ENCODE data around the gene SH3PXD2A. TPM values are rescaled to one million over a fixed set of nuclear protein-coding genes. Genes with fewer than 3 reads are reported as not detected.

Gene SH3PXD2A
- total RNA-seq, 1 experiment from 2014 or later = 6.3 TPM

DNA sequence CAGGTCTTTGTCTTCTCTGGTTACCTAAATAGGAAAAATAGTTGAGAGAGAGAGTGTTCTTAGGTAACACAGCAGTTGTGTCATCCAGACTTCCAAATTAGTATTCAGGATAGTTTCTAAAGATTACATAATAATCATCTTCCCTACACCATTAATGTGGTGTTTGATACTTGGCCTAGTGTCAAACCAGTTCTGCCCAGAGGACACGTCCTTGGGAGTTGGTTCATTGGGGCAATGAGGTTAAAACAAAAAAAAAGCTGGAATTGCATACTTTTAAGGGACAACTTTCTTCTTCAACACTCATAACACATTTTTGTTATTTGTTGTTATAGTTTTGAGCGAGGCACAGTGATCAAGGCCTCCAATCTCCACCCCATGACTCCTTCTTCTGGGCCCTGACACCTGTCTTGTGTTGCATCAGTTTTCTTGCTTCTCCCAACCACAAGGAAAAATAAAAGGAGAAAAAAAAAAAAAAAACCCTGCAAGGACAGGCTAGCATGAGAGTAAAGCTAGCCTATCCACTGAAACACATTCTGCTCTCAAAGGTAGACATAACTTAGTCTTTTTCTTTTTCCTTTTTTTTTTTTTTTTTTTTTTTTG, 33.8 kb upstream of the SH3PXD2A start:
- CTCF ChIA-PET = interaction anchor here (0.6 to 1.9 kb wide), 7 partner anchors 10 to 317 kb away, joined by 3 to 11 read pairs (median 4); partner anchors contain the start of gene SFR1
- intact Hi-C loops (cut with micrococcal nuclease; ENCODE audit: unreplicated experiment) = loop anchor here (2.0 to 5.0 kb wide), 4 partner anchors 78 to 462 kb away; partner anchors contain the start of gene SLK

DNA sequence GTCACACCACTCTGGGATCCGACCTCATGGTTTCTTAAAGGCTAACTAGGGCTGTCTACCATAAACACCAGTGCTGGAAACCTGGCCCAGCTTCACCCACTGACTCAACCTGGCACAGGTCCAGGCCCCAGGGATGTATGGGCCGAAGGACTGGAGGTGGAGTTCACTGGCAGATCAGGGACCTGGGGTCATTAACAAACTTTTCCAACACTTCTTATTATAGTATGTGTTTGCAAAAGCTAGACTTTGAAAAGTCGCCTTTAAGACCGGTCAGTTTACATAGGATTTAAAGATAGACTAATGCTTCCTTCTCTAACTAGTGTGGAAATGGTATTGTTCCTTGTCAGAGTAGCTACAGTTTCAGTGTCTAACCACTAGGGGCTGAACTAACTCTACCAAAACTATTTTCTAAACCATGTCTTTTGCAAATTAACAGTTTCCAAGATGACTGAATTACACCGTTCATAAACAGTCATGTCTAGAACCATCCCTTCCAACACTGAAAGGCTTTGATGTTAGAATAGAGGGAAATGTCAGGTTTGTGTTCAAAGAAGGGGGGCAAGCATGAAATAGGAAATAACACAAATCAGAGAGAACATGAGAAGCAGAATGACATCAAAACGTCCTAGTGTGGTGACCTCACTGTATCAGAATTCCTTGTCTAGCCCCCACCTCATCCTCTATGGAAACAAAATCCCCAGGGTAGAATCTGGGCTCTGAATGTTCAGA, 32.9 kb upstream of the SH3PXD2A start:
- POLR2A ChIA-PET = no interaction called here
- Mint-ChIP-seq H3K9me3 (ENCODE audit: unreplicated experiment) (no peaks in the 10 kb centered on the region), H3K36me3 (ENCODE audit: insufficient read depth, unreplicated experiment) (peaks cover 12% of the 10 kb centered on the region), H3K27ac (ENCODE audit: unreplicated experiment) (peak overlapping the region; percentile 29), H3K4me3 (ENCODE audit: unreplicated experiment) (no peak overlapping the region), H3K4me1 (ENCODE audit: low read depth, unreplicated experiment) (peaks cover 20% of the 10 kb centered on the region), H3K27me3 (ENCODE audit: insufficient read depth, unreplicated experiment) (no peaks in the 10 kb centered on the region)
- DNase-seq = peak in 1 of 2 experiments; percentile 36
- peaks cover 26% of the 10 kb centered on the region for H3K4me1 ChIP-seq
- H3K4me3 ChIP-seq (ENCODE audit: low read depth, low read length) = no peak overlapping the region
- no TSS peak for BruUV-seq (replicated peaks)
- H3K9me3 ChIP-seq = no peaks in the 10 kb centered on the region
- TF ChIP-seq, protein P1, sequence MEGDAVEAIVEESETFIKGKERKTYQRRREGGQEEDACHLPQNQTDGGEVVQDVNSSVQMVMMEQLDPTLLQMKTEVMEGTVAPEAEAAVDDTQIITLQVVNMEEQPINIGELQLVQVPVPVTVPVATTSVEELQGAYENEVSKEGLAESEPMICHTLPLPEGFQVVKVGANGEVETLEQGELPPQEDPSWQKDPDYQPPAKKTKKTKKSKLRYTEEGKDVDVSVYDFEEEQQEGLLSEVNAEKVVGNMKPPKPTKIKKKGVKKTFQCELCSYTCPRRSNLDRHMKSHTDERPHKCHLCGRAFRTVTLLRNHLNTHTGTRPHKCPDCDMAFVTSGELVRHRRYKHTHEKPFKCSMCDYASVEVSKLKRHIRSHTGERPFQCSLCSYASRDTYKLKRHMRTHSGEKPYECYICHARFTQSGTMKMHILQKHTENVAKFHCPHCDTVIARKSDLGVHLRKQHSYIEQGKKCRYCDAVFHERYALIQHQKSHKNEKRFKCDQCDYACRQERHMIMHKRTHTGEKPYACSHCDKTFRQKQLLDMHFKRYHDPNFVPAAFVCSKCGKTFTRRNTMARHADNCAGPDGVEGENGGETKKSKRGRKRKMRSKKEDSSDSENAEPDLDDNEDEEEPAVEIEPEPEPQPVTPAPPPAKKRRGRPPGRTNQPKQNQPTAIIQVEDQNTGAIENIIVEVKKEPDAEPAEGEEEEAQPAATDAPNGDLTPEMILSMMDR (IDR thresholded peaks at IDR 0.05; ENCODE audit: insufficient read depth in 1 of 2, low read depth in 1 of 2, low read length in 1 of 2, severe bottlenecking in 1 of 2, unreplicated experiment in 1 of 2) = peak; percentile 69 to 79
- H3K36me3 ChIP-seq (ENCODE audit: control insufficient read depth, insufficient read depth, low read length) = peaks cover 3% of the 10 kb centered on the region; the same call in 1 of the 2 replicates
- H3K27me3 ChIP-seq (replicated peaks; ENCODE audit: control insufficient read depth, insufficient read depth, low read length) = no peaks in the 10 kb centered on the region
- CTCF ChIA-PET = interaction anchor here (0.6 to 2.1 kb wide), 24 partner anchors 9 to 365 kb away, joined by 3 to 18 read pairs (median 4); partner anchors contain the start of gene SFR1
- intact Hi-C loops (cut with micrococcal nuclease; ENCODE audit: unreplicated experiment) = loop anchor here (1.0 to 5.0 kb wide), 8 partner anchors 79 to 463 kb away; partner anchors contain the start of gene SLK

More for the DNA sequence above, 33.8 kb upstream of the SH3PXD2A start:
- TF ChIP-seq, protein P1 (IDR thresholded peaks at IDR 0.05; ENCODE audit: insufficient read depth in 1 of 2, low read depth in 1 of 2, low read length in 1 of 2, severe bottlenecking in 1 of 2, unreplicated experiment in 1 of 2) = no peak
- no peak overlapping the region for H3K4me3 Mint-ChIP-seq (ENCODE audit: unreplicated experiment)
- peaks cover 29% of the 10 kb centered on the region for H3K4me1 ChIP-seq
- peaks cover 12% of the 10 kb centered on the region for H3K36me3 Mint-ChIP-seq (ENCODE audit: insufficient read depth, unreplicated experiment)
- no peaks in the 10 kb centered on the region for H3K9me3 Mint-ChIP-seq (ENCODE audit: unreplicated experiment)
- DNase-seq = no peak
- no peaks in the 10 kb centered on the region for H3K27me3 Mint-ChIP-seq (ENCODE audit: insufficient read depth, unreplicated experiment)
- H3K27me3 ChIP-seq (replicated peaks; ENCODE audit: control insufficient read depth, insufficient read depth, low read length) = no peaks in the 10 kb centered on the region
- BruUV-seq (replicated peaks) = no TSS peak
- H3K9me3 ChIP-seq = no peaks in the 10 kb centered on the region
- peak overlapping the region; percentile 60 for H3K27ac Mint-ChIP-seq (ENCODE audit: unreplicated experiment)
- H3K4me1 Mint-ChIP-seq (ENCODE audit: low read depth, unreplicated experiment) = peaks cover 20% of the 10 kb centered on the region
- H3K36me3 ChIP-seq (ENCODE audit: control insufficient read depth, insufficient read depth, low read length) = peaks cover 3% of the 10 kb centered on the region; the same call in 1 of the 2 replicates
- POLR2A ChIA-PET = interaction anchor here (0.5 to 1.0 kb wide), 2 partner anchors 29 to 231 kb away, joined by 3 to 4 read pairs; partner anchors contain the start of gene STN1
- no peak overlapping the region for H3K4me3 ChIP-seq (ENCODE audit: low read depth, low read length)

DNA sequence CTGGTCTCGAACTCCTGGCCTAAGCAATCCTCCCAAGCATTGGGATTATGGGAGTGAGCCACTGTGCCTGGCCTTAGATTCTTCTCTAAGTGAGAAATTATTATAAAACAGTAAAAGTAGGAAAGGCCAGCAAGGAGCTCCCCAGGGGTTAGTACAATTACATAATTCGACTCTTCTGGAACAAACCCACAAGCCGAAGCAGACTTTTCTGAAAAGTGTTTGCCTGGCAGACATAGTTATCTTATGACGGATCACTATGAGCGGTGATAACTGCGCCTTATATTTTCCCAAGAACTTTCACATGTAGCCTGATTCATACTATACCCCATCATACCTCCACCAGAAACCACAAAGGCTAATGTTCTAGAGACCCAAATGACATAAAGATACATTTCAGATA, 30.2 kb upstream of the SH3PXD2A start:
- H3K9me3 ChIP-seq = no peaks in the 10 kb centered on the region
- H3K27me3 Mint-ChIP-seq (ENCODE audit: insufficient read depth, unreplicated experiment) = no peaks in the 10 kb centered on the region
- POLR2A ChIA-PET = no interaction called here
- no peak overlapping the region for H3K4me3 ChIP-seq (ENCODE audit: low read depth, low read length)
- H3K27me3 ChIP-seq (replicated peaks; ENCODE audit: control insufficient read depth, insufficient read depth, low read length) = no peaks in the 10 kb centered on the region
- TF ChIP-seq, protein P1 (IDR thresholded peaks at IDR 0.05; ENCODE audit: insufficient read depth in 1 of 2, low read depth in 1 of 2, low read length in 1 of 2, severe bottlenecking in 1 of 2, unreplicated experiment in 1 of 2) = no peak
- no peak for DNase-seq
- H3K36me3 Mint-ChIP-seq (ENCODE audit: insufficient read depth, unreplicated experiment) = peaks cover 7% of the 10 kb centered on the region
- no peaks in the 10 kb centered on the region for H3K9me3 Mint-ChIP-seq (ENCODE audit: unreplicated experiment)
- intact Hi-C loops (cut with micrococcal nuclease; ENCODE audit: unreplicated experiment) = loop anchor here (5.0 kb wide), 2 partner anchors 97 to 127 kb away; no protein-coding TSS in a partner anchor
- H3K4me1 ChIP-seq = peaks cover 20% of the 10 kb centered on the region
- no TSS peak for BruUV-seq (replicated peaks)
- H3K27ac Mint-ChIP-seq (ENCODE audit: unreplicated experiment) = no peak overlapping the region
- CTCF ChIA-PET = interaction anchor here (1.5 kb wide), 1 partner anchor 173 kb away, joined by 6 read pairs; no protein-coding TSS in a partner anchor
- peaks cover 20% of the 10 kb centered on the region for H3K4me1 Mint-ChIP-seq (ENCODE audit: low read depth, unreplicated experiment)
- no peak overlapping the region for H3K4me3 Mint-ChIP-seq (ENCODE audit: unreplicated experiment)
- H3K36me3 ChIP-seq (ENCODE audit: control insufficient read depth, insufficient read depth, low read length) = 0 out of 2 replicates have a peak, but pooled peaks cover 3% of the 10 kb centered on the region

Data from Caco-2 (cell line).